NCI-H345 (cell line): ENCODE data around the gene LPP.

Source experiments
- DNase-seq: peaks from one replicate; lab custom pipeline; 2025; lab: John Stamatoyannopoulos, UW

The LPP gene

DNA sequence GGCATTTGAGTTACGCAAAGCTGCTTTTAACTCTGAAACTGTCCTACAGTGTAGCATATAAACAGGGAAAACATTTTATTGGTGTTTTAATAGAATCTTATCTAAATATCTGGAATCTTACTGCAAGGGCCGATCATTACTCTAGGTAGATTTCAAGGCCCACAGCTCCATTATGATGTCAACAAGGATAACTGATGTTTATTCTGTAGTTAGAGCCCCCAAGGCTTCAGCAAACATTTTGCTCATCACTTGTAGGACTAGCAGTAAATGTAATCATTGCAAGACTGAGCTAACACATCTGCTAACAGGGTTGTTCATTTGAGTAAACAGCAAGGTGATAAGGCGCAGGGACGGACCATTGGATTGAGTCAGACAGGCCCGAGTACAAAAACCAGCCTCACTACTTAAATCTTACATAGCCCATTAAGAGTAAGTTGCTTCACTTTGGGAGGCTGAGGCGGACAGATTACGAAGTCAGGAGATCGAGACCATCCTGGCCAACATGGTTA is 685.3 kb downstream of the LPP start:
- DNase-seq: peak; percentile 47

DNA sequence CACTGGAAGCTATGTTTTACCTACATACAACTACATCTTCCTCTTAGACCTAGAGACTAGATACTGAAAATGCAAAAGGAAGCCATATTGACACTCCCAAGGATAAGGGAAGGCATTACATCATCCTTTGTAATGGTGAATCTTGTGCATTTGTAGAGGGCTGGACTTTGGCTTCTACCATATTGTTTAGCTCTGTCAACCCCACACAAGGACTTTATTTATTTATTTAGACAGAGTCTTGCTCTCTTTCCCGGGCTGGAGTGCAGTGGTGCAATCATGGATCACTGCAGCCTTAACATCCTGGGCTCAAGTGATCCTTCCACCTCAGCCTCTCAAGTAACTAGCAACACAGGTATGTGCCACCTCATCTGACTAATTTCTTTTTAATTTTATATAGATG is 686.3 kb downstream of the LPP start:
- no peak for DNase-seq

DNA sequence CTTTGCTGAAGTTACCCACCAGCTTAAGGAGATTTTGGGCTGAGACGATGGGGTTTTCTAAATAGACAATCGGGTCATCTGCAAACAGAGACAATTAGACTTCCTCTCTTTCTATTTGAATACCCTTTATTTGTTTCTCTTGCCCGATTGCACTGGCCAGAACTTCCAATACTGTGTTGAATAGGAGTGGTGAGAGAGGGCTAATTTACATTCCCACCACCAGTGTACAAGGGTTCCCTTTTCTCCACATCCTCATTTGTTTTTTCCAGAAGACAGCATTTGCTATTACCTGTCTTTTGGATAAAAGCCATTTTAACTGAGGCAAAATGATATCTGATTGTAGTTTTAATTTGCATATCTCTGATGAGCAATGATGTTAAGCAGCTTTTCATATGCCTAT is 687.9 kb downstream of the LPP start:
- no peak for DNase-seq

DNA sequence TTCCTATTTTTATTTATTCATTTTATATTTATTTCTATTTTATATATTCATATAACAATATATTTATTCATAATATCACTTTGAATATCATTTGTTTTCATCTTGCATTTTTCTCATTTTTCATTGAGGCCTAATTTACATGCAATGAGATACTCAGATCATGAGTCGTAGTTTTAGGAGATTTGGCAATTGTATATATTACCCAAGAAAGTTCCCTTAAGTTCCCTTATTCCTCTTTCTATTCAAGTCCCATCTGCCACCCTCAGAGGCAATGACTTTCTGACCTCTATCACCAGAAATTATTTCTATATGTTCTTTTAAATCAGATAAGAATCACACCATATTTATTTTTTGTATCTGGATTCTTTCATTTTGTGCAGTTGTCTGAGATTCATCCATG is 688.7 kb downstream of the LPP start:
- DNase-seq: no peak

DNA sequence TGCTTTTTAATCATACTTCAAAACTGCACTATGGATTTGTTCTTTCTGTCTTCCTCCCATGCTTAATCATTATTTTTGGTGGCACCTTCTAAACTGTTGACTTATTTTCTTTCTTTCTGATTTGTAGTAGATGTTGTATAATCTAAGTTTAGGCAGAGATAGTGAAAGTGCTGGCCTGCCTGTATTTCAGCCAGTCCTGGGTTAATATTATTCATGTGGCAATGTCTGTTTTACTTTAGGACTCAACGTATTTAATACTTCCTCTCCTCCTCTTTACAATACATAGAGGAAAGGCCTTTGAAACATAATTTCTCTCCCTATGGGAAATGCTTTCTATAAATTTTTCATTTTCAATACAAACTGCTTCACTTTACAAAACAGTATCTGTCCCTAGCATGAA is 690.1 kb downstream of the LPP start:
- no peak for DNase-seq

DNA sequence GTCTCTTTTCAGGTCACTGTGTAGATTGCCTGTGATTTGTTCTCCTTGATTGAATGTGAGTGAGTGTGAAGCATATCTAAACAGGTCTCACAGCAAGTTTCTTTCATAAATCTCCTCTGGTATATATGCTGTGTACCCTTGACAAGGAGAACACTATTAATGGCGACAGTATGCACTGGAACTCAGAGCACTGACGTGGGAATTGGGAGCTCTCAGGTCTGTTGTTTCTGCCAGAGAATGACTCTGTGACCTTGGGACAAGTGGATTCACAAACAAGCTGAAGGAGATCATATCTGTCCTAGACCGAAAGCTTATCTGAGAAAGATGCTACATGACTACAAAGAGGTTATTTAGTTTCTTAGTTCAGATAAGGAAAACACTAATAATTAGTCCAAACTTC is 691.6 kb downstream of the LPP start:
- DNase-seq: no peak

DNA sequence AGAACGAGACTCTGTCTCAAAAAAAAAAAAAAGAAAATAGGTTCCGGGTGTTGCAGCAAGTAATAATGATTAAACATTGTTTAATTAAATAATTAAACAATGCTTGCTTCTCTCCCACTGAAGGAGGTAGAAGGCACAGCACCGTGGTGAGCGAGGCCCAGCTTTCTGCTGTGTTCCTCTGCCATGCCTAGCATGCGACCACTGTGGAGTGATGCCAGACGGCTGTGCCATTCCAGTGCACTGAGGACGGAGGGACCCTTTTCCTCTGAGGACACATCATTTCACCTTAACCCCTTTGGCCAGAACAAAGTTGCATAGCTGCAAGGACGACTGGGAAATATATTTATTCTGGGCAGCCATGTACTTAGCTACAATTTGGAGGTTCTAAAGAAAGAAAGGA is 695.0 kb downstream of the LPP start:
- DNase-seq: no peak

DNA sequence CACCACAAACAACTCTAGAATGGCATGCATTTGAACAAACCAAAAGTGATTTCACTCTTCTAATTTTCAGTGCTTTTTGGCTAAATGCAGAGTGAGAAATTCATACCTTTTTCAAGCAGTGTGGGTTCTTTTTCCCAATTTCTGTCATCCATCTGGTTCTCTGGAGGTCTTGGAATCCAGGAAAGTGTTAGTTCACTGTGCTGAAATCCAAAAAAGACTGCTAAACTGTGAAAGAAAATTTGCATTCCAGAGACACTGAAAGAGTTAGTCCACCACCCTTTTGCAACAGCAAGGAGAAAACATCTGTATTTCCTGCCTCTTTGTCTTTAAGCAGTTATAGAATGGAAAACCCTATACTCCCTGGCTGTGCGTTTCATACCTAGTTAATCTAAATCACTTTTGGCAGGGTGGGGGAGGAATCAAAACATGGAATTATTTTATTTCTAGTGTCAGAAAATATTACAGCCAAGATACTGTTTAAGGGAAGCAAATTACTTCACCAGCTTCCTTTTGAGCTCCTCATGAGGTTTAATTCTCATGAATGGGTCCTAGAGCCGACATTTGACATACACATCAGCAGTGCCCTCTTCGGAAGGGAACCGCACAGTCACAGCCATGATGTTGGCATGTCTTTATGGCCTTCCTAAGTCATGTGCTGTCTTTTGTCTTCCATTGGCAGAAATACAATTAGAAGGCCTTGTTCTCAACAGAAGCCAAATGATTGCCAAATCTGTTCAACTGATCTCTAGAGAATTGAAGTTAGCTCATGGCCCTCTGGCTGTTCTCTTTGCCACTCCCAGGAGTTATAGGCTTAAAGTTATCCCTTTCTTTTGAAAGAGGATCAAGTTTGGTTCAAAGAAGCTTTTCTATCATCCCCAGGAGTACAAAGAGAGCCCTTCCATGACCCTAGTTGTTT is 700.2 kb downstream of the LPP start:
- DNase-seq: no peak

DNA sequence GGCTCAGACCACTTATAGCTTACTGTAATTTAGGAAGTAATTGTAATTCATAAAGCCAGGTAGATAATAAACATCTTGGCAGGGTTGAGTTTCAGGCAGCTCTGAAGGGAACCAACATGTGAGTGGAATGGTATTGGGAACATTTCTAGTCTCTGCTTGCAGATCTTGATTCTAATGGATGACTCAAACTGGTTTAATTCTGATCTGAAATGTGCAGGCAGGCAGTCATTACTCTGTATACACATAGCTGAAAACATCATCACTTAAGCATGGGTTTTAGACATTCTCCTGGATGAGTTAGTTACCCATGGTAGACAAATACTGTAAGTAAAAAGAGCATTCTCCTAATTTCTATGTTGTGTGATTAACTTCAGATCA is 700.8 kb downstream of the LPP start:
- DNase-seq: no peak

DNA sequence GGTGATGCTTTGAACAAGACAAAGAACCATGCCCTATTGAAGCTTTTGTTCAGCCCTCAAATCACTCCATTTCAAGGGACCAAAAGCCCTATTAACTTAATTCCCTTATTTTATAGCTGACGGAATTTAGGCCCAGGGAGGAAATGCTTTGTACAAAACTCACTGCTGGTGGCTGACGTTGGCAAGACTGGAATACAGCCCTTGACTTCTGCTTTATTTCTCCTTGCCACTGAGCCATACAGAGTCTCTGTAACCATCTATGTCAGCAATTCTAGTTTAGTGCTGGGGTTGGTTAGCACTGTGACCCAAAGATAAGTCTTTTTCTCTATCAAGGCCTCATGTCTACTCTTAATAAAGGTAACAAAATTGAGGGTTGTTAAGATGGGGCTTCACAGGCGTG is 701.7 kb downstream of the LPP start:
- no peak for DNase-seq

DNA sequence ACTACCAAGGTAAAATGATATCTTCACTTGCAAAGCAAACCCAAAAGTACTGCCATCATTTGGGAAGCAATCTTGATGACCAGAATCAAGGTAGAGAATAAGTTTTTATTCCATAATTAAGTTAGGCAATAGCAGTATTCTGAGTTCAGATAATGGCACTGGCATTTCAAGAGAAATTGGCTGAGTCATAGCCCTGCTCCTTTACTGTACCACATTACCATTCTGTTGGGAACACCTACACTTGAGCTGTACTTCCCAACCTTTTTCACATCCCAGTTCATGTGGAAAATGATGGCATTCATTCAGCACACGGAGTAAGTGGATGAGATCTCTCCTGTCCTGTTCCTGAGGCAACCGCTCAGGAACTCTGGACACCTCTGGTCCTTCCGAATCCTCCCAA is 706.2 kb downstream of the LPP start:
- no peak for DNase-seq

DNA sequence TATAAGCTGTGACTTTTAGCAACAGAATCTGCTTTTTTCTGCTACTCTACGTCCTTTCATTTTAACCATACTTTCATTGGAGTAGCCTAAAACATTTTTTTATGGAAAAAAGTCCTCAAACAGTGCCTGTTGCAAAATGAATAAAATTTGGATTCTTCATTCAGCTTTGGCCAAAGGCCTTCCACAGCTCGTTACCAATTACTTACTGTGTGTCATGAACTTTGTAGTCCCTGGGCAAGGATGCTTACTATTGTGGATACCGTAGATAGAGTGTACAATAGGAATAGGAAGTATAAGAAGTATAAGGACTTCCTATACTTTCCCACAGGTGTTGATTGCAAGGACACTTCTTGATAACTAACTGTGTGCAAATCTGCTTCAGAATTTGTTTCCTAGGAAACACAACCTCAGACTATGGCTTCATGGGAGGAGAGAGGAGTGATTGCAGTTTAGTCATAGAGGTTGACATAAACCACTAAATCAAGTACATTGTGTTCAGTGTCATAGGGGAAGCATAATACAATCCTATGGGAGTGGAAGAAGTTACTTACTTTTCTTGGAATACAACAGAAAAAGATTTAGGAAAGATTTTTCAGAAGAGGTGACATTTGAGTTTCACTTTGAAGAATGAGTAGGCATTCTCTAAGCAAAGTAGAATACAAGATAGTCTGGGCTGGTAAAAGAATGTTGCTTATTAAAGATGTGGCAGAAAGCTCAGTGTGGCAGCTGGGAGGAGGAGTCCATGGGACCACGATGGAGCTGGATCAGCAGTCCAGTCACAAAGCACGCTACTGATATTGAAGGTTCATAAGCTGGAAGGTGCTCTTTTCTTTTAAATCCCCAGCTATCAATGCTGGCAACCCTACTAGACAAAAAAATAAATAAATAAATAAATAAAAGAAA is 708.1 kb downstream of the LPP start:
- no peak for DNase-seq

DNA sequence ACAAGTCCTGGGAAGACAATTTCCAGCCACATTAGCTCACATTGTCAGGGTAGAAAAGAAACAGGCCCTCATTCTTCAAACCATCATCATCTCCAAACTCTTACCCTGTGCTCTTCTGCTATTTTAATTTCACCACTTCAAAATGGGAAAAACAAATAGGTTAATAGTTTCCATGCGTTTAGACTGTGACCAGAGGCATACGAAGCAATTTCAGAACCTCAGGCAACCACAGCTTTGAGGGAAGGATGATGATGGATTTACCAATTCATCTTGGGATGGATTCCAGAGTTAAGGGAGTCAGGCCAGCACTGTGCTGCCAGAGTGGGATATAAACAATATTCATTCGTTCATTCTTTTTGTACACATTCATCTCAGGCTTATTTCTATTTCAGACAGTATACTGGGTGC is 710.0 kb downstream of the LPP start:
- no peak for DNase-seq

DNA sequence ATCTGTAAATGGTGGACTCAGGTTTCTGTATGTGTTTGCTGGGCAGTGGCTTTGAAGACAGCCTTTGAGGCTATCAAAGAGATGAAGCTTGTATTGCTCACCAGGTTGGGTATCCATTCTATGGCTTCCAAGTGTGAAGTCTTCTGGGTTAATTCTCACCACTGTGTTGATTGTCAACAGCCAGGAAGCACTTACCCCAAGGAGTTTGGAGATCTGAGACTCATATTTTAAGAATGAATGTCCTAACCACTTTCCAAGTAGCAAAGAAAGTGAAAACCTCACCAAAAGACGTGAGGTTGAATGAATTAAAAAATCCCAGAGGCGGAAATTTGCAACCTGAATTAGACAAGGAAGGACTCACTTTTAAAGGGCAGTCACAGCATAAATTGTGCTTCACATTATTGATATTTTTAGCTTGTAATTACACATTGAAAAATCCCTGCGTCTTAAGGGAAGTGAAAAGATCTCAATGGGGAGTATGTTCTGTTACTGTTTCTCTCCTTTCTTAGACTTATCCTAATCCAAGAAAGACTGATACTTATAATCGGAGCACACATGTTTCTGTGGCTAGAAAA is 713.8 kb downstream of the LPP start:
- DNase-seq: no peak

DNA sequence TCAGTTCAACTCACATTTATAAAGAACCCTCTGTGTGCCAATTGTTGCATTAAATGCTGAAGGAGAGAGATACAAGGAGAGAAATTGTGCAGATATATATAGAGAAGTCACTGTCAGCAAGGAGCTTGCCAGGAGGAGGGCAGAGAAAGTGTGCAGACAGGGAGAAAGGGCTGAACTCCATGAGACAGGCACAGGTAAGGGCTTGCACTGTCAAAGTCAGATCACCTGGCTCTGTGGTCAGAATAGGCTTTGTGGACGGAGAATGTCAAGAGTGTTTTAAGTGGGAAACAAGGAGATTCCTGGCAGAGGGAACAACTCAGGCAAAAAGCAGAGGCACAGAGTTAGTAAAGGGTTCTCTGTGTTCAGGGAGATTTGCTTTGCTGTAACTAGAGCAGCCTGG is 714.8 kb downstream of the LPP start:
- DNase-seq: no peak

DNA sequence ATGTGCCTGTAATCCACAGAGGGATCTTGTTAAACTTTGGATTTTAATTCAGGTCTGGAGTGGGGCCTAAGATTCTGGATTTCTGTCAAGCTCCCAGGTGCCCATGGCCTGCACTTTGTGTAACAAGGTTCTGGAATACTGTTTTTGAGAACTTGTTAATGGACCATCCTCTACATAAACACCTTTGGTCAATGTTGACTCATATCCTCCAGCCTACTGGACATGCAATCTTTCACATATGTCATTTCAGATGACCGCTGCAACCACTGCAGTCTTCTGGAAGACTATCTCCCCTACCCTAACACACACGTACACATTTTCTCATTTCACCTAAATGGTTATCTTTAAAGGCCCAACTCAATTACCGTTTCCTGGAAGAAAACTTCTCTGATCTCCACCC is 715.7 kb downstream of the LPP start:
- DNase-seq: no peak

DNA sequence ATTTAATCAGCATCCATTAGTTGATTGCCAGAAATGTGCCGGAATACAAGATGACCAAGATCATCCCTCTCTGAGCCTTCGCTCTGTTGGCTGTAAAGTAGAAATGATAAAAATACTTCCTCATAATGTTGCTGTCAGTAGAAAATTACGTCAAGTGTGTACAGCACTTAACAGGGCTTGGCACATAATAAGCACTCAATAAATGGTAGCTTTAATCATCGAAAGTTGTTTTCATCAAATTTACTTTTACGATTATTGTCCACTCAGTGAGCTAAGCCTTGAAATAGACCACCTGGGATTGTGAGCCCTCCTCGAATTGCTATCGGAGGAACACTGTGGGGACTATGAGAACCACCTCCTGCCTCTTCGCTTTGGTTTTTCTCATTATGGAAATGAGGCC is 716.5 kb downstream of the LPP start:
- no peak for DNase-seq

DNA sequence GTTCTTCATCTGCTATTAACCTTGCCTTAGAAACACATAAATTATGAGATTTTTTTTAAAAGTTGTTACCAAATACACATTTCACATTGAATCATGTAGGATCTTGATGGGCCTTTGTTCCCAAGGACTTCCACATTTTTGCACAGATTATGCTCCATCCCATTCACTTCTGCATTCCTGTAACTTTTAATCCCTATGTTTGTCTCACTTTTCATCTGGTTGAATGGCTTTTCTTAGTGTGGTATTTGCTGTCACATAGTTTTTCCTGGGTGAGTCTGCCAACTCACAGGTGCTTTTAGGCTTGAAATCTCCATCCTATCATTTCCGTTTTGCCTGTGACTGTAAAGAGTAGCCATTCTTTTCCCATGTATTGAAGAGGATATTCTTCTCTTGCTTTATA is 720.6 kb downstream of the LPP start:
- DNase-seq: no peak

DNA sequence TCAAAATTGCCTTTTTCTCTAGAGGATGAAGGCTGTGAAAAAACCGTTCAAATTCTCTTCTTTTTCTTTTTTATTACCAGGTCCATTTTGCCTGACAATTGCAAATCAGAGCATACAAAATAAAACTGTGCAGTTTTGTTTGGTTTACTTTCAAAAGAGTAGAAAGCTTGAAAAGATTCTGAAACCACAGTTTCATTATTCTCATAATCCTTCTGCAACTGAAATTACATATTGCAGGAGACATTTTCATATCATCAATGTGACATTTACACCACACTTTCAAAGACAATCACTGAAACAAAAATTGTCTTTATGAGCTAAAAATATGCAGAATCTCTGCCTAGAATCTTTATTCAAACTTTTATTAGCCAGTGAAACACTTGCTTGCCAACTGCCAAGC is 721.5 kb downstream of the LPP start:
- no peak for DNase-seq

DNA sequence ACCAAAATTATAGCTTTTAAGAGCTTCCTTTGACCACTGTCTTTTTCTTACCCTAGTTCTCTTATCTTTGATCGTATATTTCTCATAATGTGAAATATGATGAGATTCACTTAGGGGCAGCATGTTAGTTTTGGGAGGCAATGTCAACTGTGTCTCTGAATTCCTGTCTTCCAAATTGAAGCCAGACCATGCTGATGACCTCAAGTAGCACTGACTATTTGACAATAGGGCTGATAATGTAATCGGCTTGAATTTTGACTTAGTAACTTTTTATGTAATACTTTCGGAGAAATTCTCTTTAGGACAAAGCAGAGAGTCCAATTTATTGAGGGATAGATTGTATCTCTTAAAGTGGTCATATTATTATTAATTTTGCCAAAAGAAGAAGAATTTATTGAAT is 722.4 kb downstream of the LPP start:
- DNase-seq: no peak

DNA sequence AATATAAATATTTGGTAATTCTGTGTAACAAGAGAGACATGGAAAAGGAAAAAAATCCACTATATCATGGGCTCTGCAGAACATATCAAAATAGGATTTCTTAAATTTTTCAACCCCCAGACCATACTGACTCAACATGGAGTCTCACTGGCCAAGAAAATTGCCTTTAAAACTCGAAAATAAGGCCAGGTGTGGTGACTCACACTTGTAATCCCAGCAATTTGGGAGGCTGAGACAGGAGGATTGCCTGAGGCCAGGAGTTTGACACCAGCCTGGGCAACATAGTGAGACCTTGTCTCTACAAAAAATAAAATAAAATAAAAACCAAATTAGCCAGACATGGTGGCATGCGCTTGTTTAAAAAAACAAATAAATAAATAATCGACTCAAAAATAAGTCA is 723.4 kb downstream of the LPP start:
- no peak for DNase-seq

DNA sequence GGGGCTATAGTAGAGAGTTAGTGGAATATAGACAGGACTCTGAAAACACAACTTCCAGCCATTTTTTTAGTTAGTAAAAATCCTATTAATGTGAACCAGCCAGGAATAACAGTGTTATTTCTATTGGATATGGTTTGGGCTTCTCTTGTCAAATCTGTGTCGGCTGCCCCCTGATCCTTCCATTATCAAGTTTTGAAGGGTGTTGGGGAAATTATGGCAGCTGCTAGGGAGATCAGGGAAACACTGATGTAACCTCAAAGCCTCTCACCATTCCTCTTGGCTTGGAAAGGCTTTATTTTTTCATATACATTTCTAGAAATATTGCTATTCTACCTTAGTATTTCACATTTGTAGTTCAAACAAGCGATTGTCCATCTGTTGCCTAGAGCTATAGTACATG is 724.1 kb downstream of the LPP start:
- DNase-seq: no peak
